GM12864 (cell line): ENCODE data around the gene ZRANB3.

Experiments used
- DNase-seq: peaks from one replicate; pipeline ENCODE4 v3.0.0-alpha.2; 2011; ENCODE audit warnings: low read depth
- H3K4me3 ChIP-seq: 2 replicates; pipeline ENCODE4 v1.5.1; 2011; ENCODE audit warnings: mild to moderate bottlenecking, low read depth, low read length, control low read depth
- CTCF ChIP-seq: IDR thresholded peaks from 2 replicates; pipeline ENCODE4 v1.5.1; 2011; ENCODE audit warnings: low read depth, mild to moderate bottlenecking, moderate library complexity, low read length, control low read depth, inconsistent platforms; ENCODE audit errors: missing control alignments

ZRANB3 gene

GRCh38 chr2:135230150-135230549 lies 300.9 kb downstream of the ZRANB3 start:
- DNase-seq, result no peak

GRCh38 chr2:135227386-135227785 lies 303.6 kb downstream of the ZRANB3 start:
- no peak overlapping the region for H3K4me3 ChIP-seq
- no peak for TF ChIP-seq CTCF
- DNase-seq, result no peak

More at GRCh38 chr2:135230150-135230549, 300.9 kb downstream of the ZRANB3 start:
- no peak overlapping the region for H3K4me3 ChIP-seq
- no peak for TF ChIP-seq CTCF

GRCh38 chr2:135226961-135227360 lies 304.1 kb downstream of the ZRANB3 start:
- no peak for DNase-seq
- no peak overlapping the region for H3K4me3 ChIP-seq
- TF ChIP-seq CTCF, result no peak

GRCh38 chr2:135225781-135226180 lies 305.2 kb downstream of the ZRANB3 start:
- no peak for DNase-seq

GRCh38 chr2:135219226-135219625 lies 311.8 kb downstream of the ZRANB3 start:
- DNase-seq, result no peak
- H3K4me3 ChIP-seq, result no peak overlapping the region
- TF ChIP-seq CTCF, result no peak

More at GRCh38 chr2:135225781-135226180, 305.2 kb downstream of the ZRANB3 start:
- TF ChIP-seq CTCF, result no peak
- H3K4me3 ChIP-seq, result no peak overlapping the region

GRCh38 chr2:135218426-135218825 lies 312.6 kb downstream of the ZRANB3 start:
- H3K4me3 ChIP-seq, result no peak overlapping the region
- DNase-seq, result no peak
- TF ChIP-seq CTCF, result no peak

GRCh38 chr2:135212757-135213156 lies 318.3 kb downstream of the ZRANB3 start:
- TF ChIP-seq CTCF, result no peak
- DNase-seq, result no peak
- no peak overlapping the region for H3K4me3 ChIP-seq
